HG03039 (cell line): ENCODE measurements around the gene MPHOSPH9.

Source experiments
- ATAC-seq: cut with Tn5 transposase; IDR thresholded peaks from one replicate; pipeline ENCODE4 v1.9.1; 2021; ENCODE audit warnings: mild to moderate bottlenecking, moderate library complexity; ENCODE audit not compliant: unreplicated experiment

Gene MPHOSPH9

GRCh38 chr12:123104809-123105208, 128.1 kb downstream of the MPHOSPH9 start:
- ATAC-seq, result no peak
